GM12878 (cell line): ENCODE results near the gene C10orf88. TPM values are rescaled to one million over a fixed set of nuclear protein-coding genes. Genes with fewer than 3 reads are reported as not detected.

Source experiments
- ATAC-seq: fragments of 200-7000 bp; cut with Tn5 transposase; 3 replicates; pipeline ENCODE4 v1.9.1; 2020; ENCODE audit warnings: mild to moderate bottlenecking, moderate library complexity
- BruUV-seq: library from RNA; stranded (reverse); fragments of 400-500 nt; replicated peaks from 2 replicates; lab custom pipeline; 2021; lab: Mats Ljungman, UMichigan
- CTCF ChIA-PET: fragments of 300-600 bp; sonication (Branson Sonifier 250); formaldehyde crosslinking; extraction: SDS; loops from one replicate; lab custom pipeline; 2021; ENCODE audit warnings: inconsistent platforms; lab: Yijun Ruan, JAX
- POLR2A ChIA-PET: fragments of 350-600 bp; formaldehyde crosslinking; extraction: SDS; loops from one replicate; lab custom pipeline; 2021; ENCODE audit warnings: inconsistent platforms; lab: Charles Lee
- RAD21 ChIA-PET: fragments of 300-600 bp; sonication (Branson Sonifier 250); formaldehyde crosslinking; loops from one replicate; lab custom pipeline; 2023; ENCODE audit warnings: antibody characterized with exemption; ENCODE audit not compliant: unreplicated experiment; lab: Charles Lee
- SMC1A ChIA-PET: fragments of 300-600 bp; sonication (Branson Sonifier 250); formaldehyde crosslinking; loops from one replicate; lab custom pipeline; 2023; ENCODE audit not compliant: unreplicated experiment, uncharacterized antibody; lab: Charles Lee
- DNase-seq: peaks from one replicate; pipeline ENCODE4 v3.0.0-alpha.2; 2011; ENCODE audit warnings: low read depth, low spot score
- FAIRE-seq: peaks from 3 replicates; lab custom pipeline; 2011; peaks lifted over from hg19 to GRCh38; lab: Jason Lieb, UNC
- H2AFZ ChIP-seq: 2 replicates; pipeline ENCODE4 v1.6.0; 2011; ENCODE audit warnings: low read depth, low read length, control low read depth; ENCODE audit not compliant: control insufficient read depth
- H3K27ac ChIP-seq: 2 replicates; pipeline ENCODE4 v1.5.1; 2011; ENCODE audit warnings: control low read depth; ENCODE audit not compliant: control insufficient read depth, insufficient read depth
- H3K27me3 ChIP-seq, 2 experiments: replicated peaks in 1 of 2; 2 replicates each; pipeline versions ENCODE4 v1.6.0 to v1.6.1; 2011; ENCODE audit warnings: low read length in 1 of 2; ENCODE audit not compliant: control insufficient read depth in 2 of 2, insufficient read depth in 2 of 2
- H3K36me3 ChIP-seq, 2 experiments: 2 replicates each; pipeline ENCODE4 v1.5.1; 2011; ENCODE audit warnings: low read length in 1 of 2; ENCODE audit not compliant: control insufficient read depth in 2 of 2, insufficient read depth in 2 of 2
- H3K4me1 ChIP-seq: 2 replicates; pipeline ENCODE4 v1.6.1; 2011; ENCODE audit warnings: mild to moderate bottlenecking, low read length, moderate library complexity, mixed read lengths; ENCODE audit not compliant: control insufficient read depth, insufficient read depth
- H3K4me2 ChIP-seq: 2 replicates; pipeline ENCODE4 v1.6.0; 2011; ENCODE audit warnings: control low read depth; ENCODE audit not compliant: control insufficient read depth, insufficient read depth
- H3K4me3 ChIP-seq: fragments of 200-600 bp; sonication (generic); 2 replicates; pipeline ENCODE4 v1.5.1; 2016
- H3K79me2 ChIP-seq: 2 replicates; pipeline ENCODE4 v1.6.0; 2011; ENCODE audit warnings: low read length; ENCODE audit not compliant: control insufficient read depth, insufficient read depth
- H3K9ac ChIP-seq: 2 replicates; pipeline ENCODE4 v1.8.0; 2011; ENCODE audit warnings: low read length, control low read depth, mixed read lengths; ENCODE audit not compliant: control insufficient read depth, insufficient read depth
- H3K9me3 ChIP-seq: replicated peaks from 3 replicates; pipeline ENCODE4 v1.5.1; 2011; ENCODE audit warnings: mild to moderate bottlenecking, low read length; ENCODE audit not compliant: control insufficient read depth, insufficient read depth
- H4K20me1 ChIP-seq: 2 replicates; pipeline ENCODE4 v1.6.0; 2011; ENCODE audit not compliant: control insufficient read depth, insufficient read depth
- LARP7 ChIP-seq: fragments of 450-650 bp; IDR thresholded peaks from 2 replicates; pipeline ENCODE4 v1.6.1; 2017; ENCODE audit warnings: mild to moderate bottlenecking
- MYC ChIP-seq: IDR thresholded peaks from 2 replicates; pipeline ENCODE4 v1.6.1; 2011; ENCODE audit warnings: mild to moderate bottlenecking, low read length, moderate library complexity, inconsistent platforms; ENCODE audit not compliant: insufficient read depth, insufficient replicate concordance, insufficient read length, severe bottlenecking
- PAX5 ChIP-seq: IDR thresholded peaks from 2 replicates; pipeline ENCODE4 v1.6.1; 2011; ENCODE audit warnings: low read depth, low read length, borderline replicate concordance
- SIX5 ChIP-seq: IDR thresholded peaks from 2 replicates; pipeline ENCODE4 v1.6.1; 2011; ENCODE audit warnings: mild to moderate bottlenecking, low read depth, low read length, moderate library complexity; ENCODE audit not compliant: severe bottlenecking
- SMAD5 ChIP-seq: IDR thresholded peaks from 2 replicates; pipeline ENCODE4 v1.6.1; 2016; ENCODE audit warnings: antibody characterized with exemption, low read depth
- WGBS: methylation state at CpG from one replicate; pipeline ENCODE4 v1.1.6; 2016; ENCODE audit warnings: low lambda C conversion rate; ENCODE audit not compliant: insufficient replicate concordance, insufficient coverage; ENCODE audit errors: missing lambda C conversion rate; 5-methylcytosine and 5-hydroxymethylcytosine counted together
- in situ Hi-C: fragments of 300-500 bp; cut with MboI; formaldehyde crosslinking; loops from 9 replicates; pipeline ENCODE4 v1.14.3; 2018; ENCODE audit warnings: mixed read lengths
- intact Hi-C: fragments of 100-400 bp; cut with micrococcal nuclease; formaldehyde crosslinking; loops from one replicate; pipeline ENCODE4 v1.14.2; 2022; ENCODE audit not compliant: unreplicated experiment
- polyA plus RNA-seq, 11 experiments: library from polyadenylated mRNA; depleted of rRNA in 4 of 11; unstranded in 6 of 11; stranded (reverse) in 5 of 11; fragments of >200 nt; fragmentation: Nextera tagmentation in 4 of 11; fragmentation: Illumina TruSeq in 1 of 11; extraction: Ambion mirVana in 4 of 11; extraction: Trizol in 1 of 11; gene quantifications; 1 replicate in 1 of 11; 2 replicates in 10 of 11; pipeline versions ENCODE4 v1.2.1 to v1.2.3, GENCODE V29; 2011 to 2016; ENCODE audit warnings: inconsistent platforms in 2 of 11, missing spikeins in 2 of 11, low read depth in 1 of 11
- total RNA-seq, 4 experiments: library from RNA; depleted of rRNA in 3 of 4; stranded (reverse); fragments of >200 nt in 3 of 4; fragmentation: Illumina TruSeq in 1 of 4; extraction: Trizol in 1 of 4; gene quantifications; 2 replicates each; pipeline versions ENCODE4 v1.2.1 to v1.2.3, GENCODE V29; 2013 to 2021
- TF ChIP-seq, protein P1 (sequence below): IDR thresholded peaks from 2 replicates; pipeline ENCODE4 v1.6.1; 2011; ENCODE audit warnings: mild to moderate bottlenecking, low read depth, low read length, moderate library complexity; ENCODE audit not compliant: insufficient replicate concordance

Gene C10orf88
- total and polyA plus RNA-seq, 10 of the 15 experiments (the other 5 are each of a cell fraction or from before 2014, with no cell fraction given), result 4.7 to 12.5 (median 8.5) TPM

DNA sequence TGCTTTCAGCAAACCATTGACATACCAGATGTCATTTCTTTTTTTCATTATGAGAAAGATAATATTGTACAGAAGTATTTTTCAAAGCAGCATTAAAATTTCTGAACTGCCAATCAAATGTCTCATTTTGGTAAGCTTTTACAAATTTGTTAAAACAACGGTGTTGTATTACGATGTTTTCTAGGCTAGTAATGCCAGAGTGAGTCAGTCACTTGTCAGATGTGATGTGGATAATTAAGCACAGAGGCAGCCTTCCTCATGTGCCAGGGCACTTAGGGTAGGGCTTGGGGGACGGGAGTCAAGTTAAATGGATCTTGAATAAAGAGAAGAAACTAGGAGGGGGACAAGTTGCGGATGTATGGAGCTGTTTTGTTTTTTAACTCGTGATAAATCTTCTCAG lies 36.3 kb upstream of the C10orf88 start:
- DNase-seq (no peak), FAIRE-seq (no peak), ATAC-seq (no peak)
- peaks cover 3 to 10% of the 10 kb centered on the region in 2 experiments; a peak in 3 of 4 replicates for H3K36me3 ChIP-seq
- H3K9me3 ChIP-seq, result no peaks in the 10 kb centered on the region
- H4K20me1 ChIP-seq, result no peaks in the 10 kb centered on the region
- no peak overlapping the region for H2AFZ ChIP-seq
- 86% methylated on average over 5 of the region's 5 CpGs for WGBS
- no peaks in the 10 kb centered on the region for H3K4me1 ChIP-seq
- SMC1A ChIA-PET, result interaction anchor here (1.5 to 1.9 kb wide), 3 partner anchors 9 to 16 kb away, joined by 4 to 8 read pairs (median 5); partner anchors contain the start of gene PSTK
- CTCF ChIA-PET, result interaction anchor here (3.5 kb wide), 1 partner anchor 10 kb away, joined by 24 read pairs; the partner anchor contains the start of gene PSTK
- RAD21 ChIA-PET, result interaction anchor here (1.3 kb wide), 1 partner anchor 9 kb away, joined by 6 read pairs; the partner anchor contains the start of gene PSTK
- no peak overlapping the region for H3K4me2 ChIP-seq
- H3K27me3 ChIP-seq, result no peaks in the 10 kb centered on the region
- no peak overlapping the region for H3K9ac ChIP-seq
- intact Hi-C loops (no loop called here), in situ Hi-C loops (no loop called here)
- no peaks in the 10 kb centered on the region for H3K79me2 ChIP-seq
- no peak overlapping the region for H3K27ac ChIP-seq
- H3K4me3 ChIP-seq, result no peak overlapping the region
- POLR2A ChIA-PET, result interaction anchor here (1.2 kb wide), 1 partner anchor 9 kb away, joined by 3 read pairs; no protein-coding TSS in a partner anchor
- no peak for TF ChIP-seq PAX5
- TF ChIP-seq SIX5, result no peak
- TF ChIP-seq MYC, result no peak
- TF ChIP-seq, protein P1, sequence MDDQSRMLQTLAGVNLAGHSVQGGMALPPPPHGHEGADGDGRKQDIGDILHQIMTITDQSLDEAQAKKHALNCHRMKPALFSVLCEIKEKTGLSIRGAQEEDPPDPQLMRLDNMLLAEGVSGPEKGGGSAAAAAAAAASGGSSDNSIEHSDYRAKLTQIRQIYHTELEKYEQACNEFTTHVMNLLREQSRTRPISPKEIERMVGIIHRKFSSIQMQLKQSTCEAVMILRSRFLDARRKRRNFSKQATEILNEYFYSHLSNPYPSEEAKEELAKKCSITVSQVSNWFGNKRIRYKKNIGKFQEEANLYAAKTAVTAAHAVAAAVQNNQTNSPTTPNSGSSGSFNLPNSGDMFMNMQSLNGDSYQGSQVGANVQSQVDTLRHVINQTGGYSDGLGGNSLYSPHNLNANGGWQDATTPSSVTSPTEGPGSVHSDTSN, result no peak
- no peak for TF ChIP-seq SMAD5
- TF ChIP-seq LARP7, result no peak
- BruUV-seq, result no TSS peak
